Measurements from ENCODE around the gene PCP2.
A peak's percentile ranks its signal among the peaks of the same experiment; 100 is the strongest.

PCP2 gene

GRCh38 chr19:7633698-7634097 is at the start of gene PCP2:
PCP2 (minus strand) TSS chr19:7633719; CDS start chr19:7633457, 262 bp downstream.
- Histone ChIP-seq H3K4me2 (peak within 1 kb of the TSS in 6 of 11 experiments; percentile 2 to 81 (median 28); a peak in 7 of 22 replicates), H3K27me3 (no peaks in the 10 kb centered on the region), H4K20me1 (peaks cover 0 to 19% (median 2%) of the 10 kb centered on the region in 11 experiments; a peak in 6 of 22 replicates), H3K4me1 (peaks cover 43 to 66% (median 53%) of the 10 kb centered on the region in 10 experiments), H3K27ac (no peak within 1 kb of the TSS), H3K4me3 (no peak within 1 kb of the TSS), H3K9ac (peak within 1 kb of the TSS in 2 of 11 experiments; percentile 15 to 22; a peak in 1 of 22 replicates), H3K9me3 (replicated peaks in 1 of 11) (no peaks in the 10 kb centered on the region), H3K36me3 (peaks cover 11 to 26% (median 15%) of the 10 kb centered on the region in 11 experiments; a peak in 20 of 22 replicates)
- no peak for TF ChIP-seq Cebpa-rat (IDR thresholded peaks at IDR 0.05)

- Histone ChIP-seq H3K27me3 (peaks cover 0 to 13% (median 0%) of the 10 kb centered on the region in 11 experiments; a peak in 8 of 22 replicates), H3K9ac (peak overlapping the region; percentile 91 to 100 (median 98); a peak in 21 of 22 replicates), H3K27ac (peak overlapping the region; percentile 81 to 100 (median 99); a peak in 21 of 22 replicates), H3K4me3 (peak overlapping the region; percentile 76 to 100 (median 98); a peak in 18 of 20 replicates), H3K4me2 (peak overlapping the region; percentile 83 to 98 (median 93)), H3K9me3 (replicated peaks in 1 of 11) (no peaks in the 10 kb centered on the region), H4K20me1 (peaks cover 23 to 53% (median 38%) of the 10 kb centered on the region in 11 experiments; a peak in 16 of 22 replicates), H3K36me3 (peaks cover 20 to 48% (median 36%) of the 10 kb centered on the region in 11 experiments), H3K4me1 (peaks cover 41 to 83% (median 54%) of the 10 kb centered on the region in 10 experiments)
- TF ChIP-seq Cebpa-rat (IDR thresholded peaks at IDR 0.05): no peak
Observed at GRCh38 chr19:7682175-7682855, 48.8 kb upstream of the PCP2 start.

GRCh38 chr19:7681340-7682174 is 48.0 kb upstream of the PCP2 start:
- Histone ChIP-seq H3K9me3 (replicated peaks in 1 of 11) (no peaks in the 10 kb centered on the region), H4K20me1 (peaks cover 17 to 46% (median 34%) of the 10 kb centered on the region in 11 experiments; a peak in 16 of 22 replicates), H3K4me3 (peak overlapping the region; percentile 76 to 100 (median 98)), H3K27me3 (peaks cover 0 to 16% (median 0%) of the 10 kb centered on the region in 11 experiments; a peak in 8 of 22 replicates), H3K4me1 (peaks cover 49 to 86% (median 62%) of the 10 kb centered on the region in 10 experiments), H3K4me2 (peak overlapping the region; percentile 83 to 98 (median 93)), H3K9ac (peak overlapping the region; percentile 91 to 100 (median 98)), H3K27ac (peak overlapping the region; percentile 81 to 100 (median 99)), H3K36me3 (peaks cover 20 to 48% (median 36%) of the 10 kb centered on the region in 11 experiments)
- peak in 10 of 11 experiments; percentile 50 to 96 (median 87); a peak in 18 of 22 replicates for TF ChIP-seq Cebpa-rat (IDR thresholded peaks at IDR 0.05)

- H3K9ac ChIP-seq: peak within 1 kb of the TSS; percentile 91 to 100 (median 98)
- TF ChIP-seq Cebpa-rat (IDR thresholded peaks at IDR 0.05): no peak
- H3K4me2 ChIP-seq: peak within 1 kb of the TSS; percentile 83 to 98 (median 93)
- peak within 1 kb of the TSS; percentile 81 to 100 (median 99) for H3K27ac ChIP-seq
- peaks cover 11 to 38% (median 26%) of the 10 kb centered on the region in 11 experiments; a peak in 15 of 22 replicates for H4K20me1 ChIP-seq
- H3K4me1 ChIP-seq: peaks cover 57 to 89% (median 69%) of the 10 kb centered on the region in 10 experiments
- peaks cover 0 to 16% (median 0%) of the 10 kb centered on the region in 11 experiments; a peak in 8 of 22 replicates for H3K27me3 ChIP-seq
- peaks cover 0 to 4% (median 4%) of the 10 kb centered on the region in 11 experiments; a peak in 12 of 22 replicates for H3K9me3 ChIP-seq (replicated peaks in 1 of 11)
- H3K36me3 ChIP-seq: peaks cover 20 to 44% (median 36%) of the 10 kb centered on the region in 11 experiments
- peak within 1 kb of the TSS; percentile 76 to 100 (median 98) for H3K4me3 ChIP-seq
Observed at GRCh38 chr19:7680606-7681339, 47.3 kb upstream of the PCP2 start, which contains the start of gene TRAPPC5. TRAPPC5 (plus strand) TSS chr19:7680833; CDS start chr19:7682254, 1,421 bp downstream.

GRCh38 chr19:7679771-7680605 is 46.5 kb upstream of the PCP2 start:
- H4K20me1 ChIP-seq: peaks cover 4 to 30% (median 18%) of the 10 kb centered on the region in 11 experiments; a peak in 11 of 22 replicates
- no peak for TF ChIP-seq Cebpa-rat (IDR thresholded peaks at IDR 0.05)
- peak overlapping the region; percentile 91 to 100 (median 98); a peak in 21 of 22 replicates for H3K9ac ChIP-seq
- peak overlapping the region; percentile 82 to 98 (median 93) for H3K4me2 ChIP-seq
- peak overlapping the region in 9 of 11 experiments; percentile 94 to 100 (median 99); a peak in 17 of 22 replicates for H3K27ac ChIP-seq
- H3K4me3 ChIP-seq: peak overlapping the region; percentile 76 to 100 (median 98)
- peaks cover 20 to 38% (median 30%) of the 10 kb centered on the region in 11 experiments for H3K36me3 ChIP-seq
- H3K27me3 ChIP-seq: peaks cover 0 to 16% (median 0%) of the 10 kb centered on the region in 11 experiments; a peak in 8 of 22 replicates
- H3K9me3 ChIP-seq (replicated peaks in 1 of 11): peaks cover 0 to 12% (median 8%) of the 10 kb centered on the region in 11 experiments; a peak in 12 of 22 replicates
- H3K4me1 ChIP-seq: peaks cover 64 to 89% (median 75%) of the 10 kb centered on the region in 10 experiments

- Histone ChIP-seq H3K4me3 (peak overlapping the region in 4 of 10 experiments; percentile 1 to 100 (median 63); a peak in 6 of 20 replicates), H3K36me3 (peaks cover 20 to 30% (median 22%) of the 10 kb centered on the region in 11 experiments), H3K9ac (peak overlapping the region in 9 of 11 experiments; percentile 13 to 100 (median 94); a peak in 14 of 22 replicates), H3K4me1 (peaks cover 73 to 89% (median 83%) of the 10 kb centered on the region in 10 experiments), H3K27ac (peak overlapping the region in 8 of 11 experiments; percentile 94 to 100 (median 99); a peak in 16 of 22 replicates), H3K4me2 (peak overlapping the region; percentile 82 to 98 (median 93)), H3K27me3 (peaks cover 0 to 16% (median 2%) of the 10 kb centered on the region in 11 experiments; a peak in 8 of 22 replicates), H4K20me1 (peaks cover 0 to 22% (median 10%) of the 10 kb centered on the region in 11 experiments; a peak in 10 of 22 replicates), H3K9me3 (replicated peaks in 1 of 11) (peaks cover 0 to 20% (median 15%) of the 10 kb centered on the region in 11 experiments; a peak in 18 of 22 replicates)
- TF ChIP-seq Cebpa-rat (IDR thresholded peaks at IDR 0.05): no peak
Observed at GRCh38 chr19:7678971-7679751, 45.6 kb upstream of the PCP2 start.

Data from BLaER1 treated with 17β-estradiol and CSF1 and Interleukin-3, amounts not matched to agents 10 nM and 100 nM (cell line).